GM12878 (cell line): ENCODE data around the gene SETBP1. TPM values are rescaled to one million over a fixed set of nuclear protein-coding genes. Genes with fewer than 3 reads are reported as not detected.

Experiments used
- ATAC-seq: fragments of 200-7000 bp; cut with Tn5 transposase; 3 replicates; pipeline ENCODE4 v1.9.1; 2020; ENCODE audit warnings: mild to moderate bottlenecking, moderate library complexity
- BruUV-seq: library from RNA; stranded (reverse); fragments of 400-500 nt; replicated peaks from 2 replicates; lab custom pipeline; 2021; lab: Mats Ljungman, UMichigan
- CTCF ChIA-PET: fragments of 300-600 bp; sonication (Branson Sonifier 250); formaldehyde crosslinking; extraction: SDS; loops from one replicate; lab custom pipeline; 2021; ENCODE audit warnings: inconsistent platforms; lab: Yijun Ruan, JAX
- POLR2A ChIA-PET: fragments of 350-600 bp; formaldehyde crosslinking; extraction: SDS; loops from one replicate; lab custom pipeline; 2021; ENCODE audit warnings: inconsistent platforms; lab: Charles Lee
- RAD21 ChIA-PET: fragments of 300-600 bp; sonication (Branson Sonifier 250); formaldehyde crosslinking; loops from one replicate; lab custom pipeline; 2023; ENCODE audit warnings: antibody characterized with exemption; ENCODE audit not compliant: unreplicated experiment; lab: Charles Lee
- SMC1A ChIA-PET: fragments of 300-600 bp; sonication (Branson Sonifier 250); formaldehyde crosslinking; loops from one replicate; lab custom pipeline; 2023; ENCODE audit not compliant: unreplicated experiment, uncharacterized antibody; lab: Charles Lee
- DNase-seq: peaks from one replicate; pipeline ENCODE4 v3.0.0-alpha.2; 2011; ENCODE audit warnings: low read depth, low spot score
- FAIRE-seq: peaks from 3 replicates; lab custom pipeline; 2011; peaks lifted over from hg19 to GRCh38; lab: Jason Lieb, UNC
- H2AFZ ChIP-seq: 2 replicates; pipeline ENCODE4 v1.6.0; 2011; ENCODE audit warnings: low read depth, low read length, control low read depth; ENCODE audit not compliant: control insufficient read depth
- H3K27ac ChIP-seq: 2 replicates; pipeline ENCODE4 v1.5.1; 2011; ENCODE audit warnings: control low read depth; ENCODE audit not compliant: control insufficient read depth, insufficient read depth
- H3K27me3 ChIP-seq, 2 experiments: replicated peaks in 1 of 2; 2 replicates each; pipeline versions ENCODE4 v1.6.0 to v1.6.1; 2011; ENCODE audit warnings: low read length in 1 of 2; ENCODE audit not compliant: control insufficient read depth in 2 of 2, insufficient read depth in 2 of 2
- H3K36me3 ChIP-seq, 2 experiments: 2 replicates each; pipeline ENCODE4 v1.5.1; 2011; ENCODE audit warnings: low read length in 1 of 2; ENCODE audit not compliant: control insufficient read depth in 2 of 2, insufficient read depth in 2 of 2
- H3K4me1 ChIP-seq: 2 replicates; pipeline ENCODE4 v1.6.1; 2011; ENCODE audit warnings: mild to moderate bottlenecking, low read length, moderate library complexity, mixed read lengths; ENCODE audit not compliant: control insufficient read depth, insufficient read depth
- H3K4me2 ChIP-seq: 2 replicates; pipeline ENCODE4 v1.6.0; 2011; ENCODE audit warnings: control low read depth; ENCODE audit not compliant: control insufficient read depth, insufficient read depth
- H3K4me3 ChIP-seq: fragments of 200-600 bp; sonication (generic); 2 replicates; pipeline ENCODE4 v1.5.1; 2016
- H3K79me2 ChIP-seq: 2 replicates; pipeline ENCODE4 v1.6.0; 2011; ENCODE audit warnings: low read length; ENCODE audit not compliant: control insufficient read depth, insufficient read depth
- H3K9ac ChIP-seq: 2 replicates; pipeline ENCODE4 v1.8.0; 2011; ENCODE audit warnings: low read length, control low read depth, mixed read lengths; ENCODE audit not compliant: control insufficient read depth, insufficient read depth
- H3K9me3 ChIP-seq: replicated peaks from 3 replicates; pipeline ENCODE4 v1.5.1; 2011; ENCODE audit warnings: mild to moderate bottlenecking, low read length; ENCODE audit not compliant: control insufficient read depth, insufficient read depth
- H4K20me1 ChIP-seq: 2 replicates; pipeline ENCODE4 v1.6.0; 2011; ENCODE audit not compliant: control insufficient read depth, insufficient read depth
- ATF2 ChIP-seq: IDR thresholded peaks from 2 replicates; pipeline ENCODE4 v1.6.1; 2012; ENCODE audit warnings: low read length, inconsistent platforms
- HDAC2 ChIP-seq: fragments of 200-600 bp; sonication (generic); IDR thresholded peaks from 2 replicates; pipeline ENCODE4 v1.6.1; 2017
- JUNB ChIP-seq: IDR thresholded peaks from 2 replicates; pipeline ENCODE4 v1.6.1; 2016; ENCODE audit warnings: antibody characterized with exemption, mild to moderate bottlenecking
- SRF ChIP-seq, 2 experiments: IDR thresholded peaks; 2 replicates each; pipeline ENCODE4 v1.6.1; 2011; ENCODE audit warnings: low read depth in 2 of 2, low read length in 2 of 2, mild to moderate bottlenecking in 1 of 2, moderate library complexity in 1 of 2
- WGBS: methylation state at CpG from one replicate; pipeline ENCODE4 v1.1.6; 2016; ENCODE audit warnings: low lambda C conversion rate; ENCODE audit not compliant: insufficient replicate concordance, insufficient coverage; ENCODE audit errors: missing lambda C conversion rate; 5-methylcytosine and 5-hydroxymethylcytosine counted together
- in situ Hi-C: fragments of 300-500 bp; cut with MboI; formaldehyde crosslinking; loops from 9 replicates; pipeline ENCODE4 v1.14.3; 2018; ENCODE audit warnings: mixed read lengths
- intact Hi-C: fragments of 100-400 bp; cut with micrococcal nuclease; formaldehyde crosslinking; loops from one replicate; pipeline ENCODE4 v1.14.2; 2022; ENCODE audit not compliant: unreplicated experiment
- polyA plus RNA-seq, 11 experiments: library from polyadenylated mRNA; depleted of rRNA in 4 of 11; unstranded in 6 of 11; stranded (reverse) in 5 of 11; fragments of >200 nt; fragmentation: Nextera tagmentation in 4 of 11; fragmentation: Illumina TruSeq in 1 of 11; extraction: Ambion mirVana in 4 of 11; extraction: Trizol in 1 of 11; gene quantifications; 1 replicate in 1 of 11; 2 replicates in 10 of 11; pipeline versions ENCODE4 v1.2.1 to v1.2.3, GENCODE V29; 2011 to 2016; ENCODE audit warnings: inconsistent platforms in 2 of 11, missing spikeins in 2 of 11, low read depth in 1 of 11
- total RNA-seq, 4 experiments: library from RNA; depleted of rRNA in 3 of 4; stranded (reverse); fragments of >200 nt in 3 of 4; fragmentation: Illumina TruSeq in 1 of 4; extraction: Trizol in 1 of 4; gene quantifications; 2 replicates each; pipeline versions ENCODE4 v1.2.1 to v1.2.3, GENCODE V29; 2013 to 2021
- TF ChIP-seq, protein P1 (sequence below), 3 experiments: IDR thresholded peaks in 2 of 3; conservative IDR thresholded peaks in 1 of 3; 2 replicates each; pipeline ENCODE4 v1.5.1; 2011; ENCODE audit warnings: low read depth in 3 of 3, low read length in 3 of 3, mild to moderate bottlenecking in 3 of 3, control low read depth in 2 of 3, moderate library complexity in 2 of 3, inconsistent platforms in 1 of 3, mixed read lengths in 1 of 3; ENCODE audit not compliant: control insufficient read depth in 2 of 3, insufficient read depth in 1 of 3; ENCODE audit errors: extremely low read depth in 1 of 3

SETBP1 gene
- total and polyA plus RNA-seq, 10 of the 15 experiments (the other 5 are each of a cell fraction or from before 2014, with no cell fraction given), result 0.99 to 29.7 (median 8.3) TPM

DNA sequence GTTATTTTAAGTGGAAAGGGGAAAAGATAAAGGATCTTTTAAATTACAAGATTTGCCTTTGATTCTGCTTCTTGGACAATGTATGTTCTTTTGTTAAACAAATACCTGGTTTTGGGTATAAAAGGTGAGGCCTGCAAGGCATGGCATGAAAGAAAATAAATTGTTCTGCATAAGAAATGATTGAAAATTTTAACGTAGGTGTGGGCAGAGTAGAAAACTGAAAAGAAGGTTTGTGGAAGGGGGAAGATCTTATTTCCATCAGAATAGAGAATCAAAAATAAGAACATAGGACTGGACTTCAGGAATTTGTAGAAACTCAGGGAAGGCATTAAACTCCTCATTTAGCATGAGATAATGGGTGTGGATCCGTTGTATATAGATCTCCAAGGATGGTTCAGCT, 153.1 kb downstream of the SETBP1 start:
- ChIA-PET CTCF (interaction anchor here (1.0 to 1.4 kb wide), 2 partner anchors 11 to 20 kb away, joined by 4 to 5 read pairs; no protein-coding TSS in a partner anchor), POLR2A (no interaction called here)
- intact Hi-C loops, result no loop called here

GRCh38 chr18:44834867-44835469, 154.3 kb downstream of the SETBP1 start:
- no peak for FAIRE-seq
- Histone ChIP-seq H3K4me2 (no peak overlapping the region), H3K4me3 (no peak overlapping the region), H3K36me3 (no peaks in the 10 kb centered on the region), H4K20me1 (no peaks in the 10 kb centered on the region), H3K79me2 (no peaks in the 10 kb centered on the region), H3K27me3 (no peaks in the 10 kb centered on the region), H3K4me1 (peaks cover 16% of the 10 kb centered on the region), H2AFZ (no peak overlapping the region), H3K9ac (no peak overlapping the region), H3K9me3 (no peaks in the 10 kb centered on the region), H3K27ac (no peak overlapping the region)
- 75% methylated on average over 5 of the region's 5 CpGs for WGBS
- intact Hi-C loops, result loop anchor here (5.0 kb wide), 1 partner anchor 48 kb away; no protein-coding TSS in a partner anchor
- ChIA-PET CTCF (interaction anchor here (1.0 to 1.4 kb wide), 2 partner anchors 12 to 21 kb away, joined by 4 to 5 read pairs; no protein-coding TSS in a partner anchor), SMC1A (interaction anchor here (1.5 kb wide), 1 partner anchor 20 kb away, joined by 3 read pairs; no protein-coding TSS in a partner anchor), POLR2A (interaction anchor here (0.6 kb wide), 1 partner anchor 9 kb away, joined by 3 read pairs; no protein-coding TSS in a partner anchor), RAD21 (no interaction called here)
- no peak for ATAC-seq
- TF ChIP-seq HDAC2, result no peak
- TF ChIP-seq, protein P1, sequence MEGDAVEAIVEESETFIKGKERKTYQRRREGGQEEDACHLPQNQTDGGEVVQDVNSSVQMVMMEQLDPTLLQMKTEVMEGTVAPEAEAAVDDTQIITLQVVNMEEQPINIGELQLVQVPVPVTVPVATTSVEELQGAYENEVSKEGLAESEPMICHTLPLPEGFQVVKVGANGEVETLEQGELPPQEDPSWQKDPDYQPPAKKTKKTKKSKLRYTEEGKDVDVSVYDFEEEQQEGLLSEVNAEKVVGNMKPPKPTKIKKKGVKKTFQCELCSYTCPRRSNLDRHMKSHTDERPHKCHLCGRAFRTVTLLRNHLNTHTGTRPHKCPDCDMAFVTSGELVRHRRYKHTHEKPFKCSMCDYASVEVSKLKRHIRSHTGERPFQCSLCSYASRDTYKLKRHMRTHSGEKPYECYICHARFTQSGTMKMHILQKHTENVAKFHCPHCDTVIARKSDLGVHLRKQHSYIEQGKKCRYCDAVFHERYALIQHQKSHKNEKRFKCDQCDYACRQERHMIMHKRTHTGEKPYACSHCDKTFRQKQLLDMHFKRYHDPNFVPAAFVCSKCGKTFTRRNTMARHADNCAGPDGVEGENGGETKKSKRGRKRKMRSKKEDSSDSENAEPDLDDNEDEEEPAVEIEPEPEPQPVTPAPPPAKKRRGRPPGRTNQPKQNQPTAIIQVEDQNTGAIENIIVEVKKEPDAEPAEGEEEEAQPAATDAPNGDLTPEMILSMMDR (IDR thresholded peaks at IDR 0.05 in 2 of 3, conservative IDR thresholded peaks at IDR 0.05 in 1 of 3; ENCODE audit: control insufficient read depth in 2 of 3, extremely low read depth in 1 of 3, insufficient read depth in 1 of 3, low read depth in 3 of 3, low read length in 3 of 3), result 0 out of 6 replicates have a peak, but pooled peaks of 1 of the 3 experiments have one; percentile 8
- BruUV-seq, result no TSS peak
- no peak for DNase-seq
- in situ Hi-C loops, result no loop called here

More for the DNA sequence above, 153.1 kb downstream of the SETBP1 start:
- H2AFZ ChIP-seq, result no peak overlapping the region
- FAIRE-seq (no peak), DNase-seq (no peak), ATAC-seq (no peak)
- H3K9ac ChIP-seq, result no peak overlapping the region
- H3K4me1 ChIP-seq, result peaks cover 4% of the 10 kb centered on the region
- in situ Hi-C loops, result no loop called here
- no peaks in the 10 kb centered on the region for H3K9me3 ChIP-seq
- ChIA-PET SMC1A (interaction anchor here (1.0 to 1.8 kb wide), 3 partner anchors 37 to 58 kb away, joined by 3 to 5 read pairs (median 3); no protein-coding TSS in a partner anchor), RAD21 (no interaction called here)
- no peak overlapping the region for H3K4me2 ChIP-seq
- H3K27me3 ChIP-seq, result no peaks in the 10 kb centered on the region
- no TSS peak for BruUV-seq
- no peaks in the 10 kb centered on the region for H4K20me1 ChIP-seq
- no peak for TF ChIP-seq JUNB
- TF ChIP-seq ATF2, result no peak
- no peak for TF ChIP-seq SRF (IDR thresholded peaks at IDR 0.05; ENCODE audit: low read depth in 2 of 2, low read length in 2 of 2)
- WGBS, result 27% methylated on average over 2 of the region's 2 CpGs
- H3K36me3 ChIP-seq, result no peaks in the 10 kb centered on the region
- no peak overlapping the region for H3K4me3 ChIP-seq
- no peaks in the 10 kb centered on the region for H3K79me2 ChIP-seq
- no peak overlapping the region for H3K27ac ChIP-seq
